GM18951 (cell line): ENCODE results near the gene FUCA2.
"Not testable (repeated sequence)": the region's sequence is repeated elsewhere in the genome, so short reads cannot be mapped to it uniquely, and the experiment has no call there.

Experiments used
- POLR2A ChIP-seq: IDR thresholded peaks from 4 replicates; pipeline ENCODE4 v1.6.1; 2011; ENCODE audit warnings: mild to moderate bottlenecking; ENCODE audit not compliant: insufficient read length, insufficient read depth; ENCODE audit errors: extremely low read depth
- in situ Hi-C: fragments of 300-500 bp; cut with MboI; formaldehyde crosslinking; loops from one replicate; pipeline ENCODE4 v1.12.0; 2022; ENCODE audit warnings: low sequenced_read_pairs, mixed read lengths, inconsistent platforms; ENCODE audit not compliant: unreplicated experiment

FUCA2 gene

DNA sequence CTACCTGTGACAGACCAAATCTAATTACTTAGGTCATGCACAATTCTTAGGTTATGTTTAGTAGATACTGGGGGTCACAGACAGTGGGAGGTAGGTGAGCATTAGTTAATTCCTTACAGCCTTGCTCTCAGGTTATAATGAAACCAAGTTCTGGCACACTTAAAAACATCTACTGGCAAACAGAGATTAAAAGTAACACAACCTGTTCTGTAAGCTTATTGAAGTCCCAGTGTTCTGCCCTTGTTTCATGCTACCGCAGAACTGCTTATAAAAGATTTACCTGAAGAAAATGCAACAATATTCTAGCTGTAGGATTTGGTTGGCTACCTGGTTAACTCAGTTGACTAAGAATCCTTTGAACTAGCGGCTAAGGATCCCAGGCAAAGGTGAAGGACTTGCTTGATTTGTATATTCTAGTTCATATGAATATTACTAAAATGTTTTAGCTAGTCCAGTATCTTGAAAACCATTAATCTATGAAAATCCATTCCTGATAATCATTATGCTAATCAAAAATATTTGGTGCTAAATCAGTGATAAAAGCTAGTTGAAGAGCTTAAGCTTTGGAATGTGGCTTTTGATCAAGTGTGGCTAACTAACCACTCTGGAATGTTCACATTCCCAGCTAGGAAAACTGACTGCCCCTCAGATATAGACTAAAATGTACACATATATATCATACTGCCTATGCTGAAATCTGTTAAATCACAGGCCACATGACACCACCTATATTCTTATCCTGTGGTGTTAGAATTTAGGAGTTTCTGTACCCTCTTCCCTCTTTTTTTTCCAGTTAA is 53.8 kb downstream of the FUCA2 start:
- in situ Hi-C loops = no loop called here
- TF ChIP-seq POLR2A = no peak

DNA sequence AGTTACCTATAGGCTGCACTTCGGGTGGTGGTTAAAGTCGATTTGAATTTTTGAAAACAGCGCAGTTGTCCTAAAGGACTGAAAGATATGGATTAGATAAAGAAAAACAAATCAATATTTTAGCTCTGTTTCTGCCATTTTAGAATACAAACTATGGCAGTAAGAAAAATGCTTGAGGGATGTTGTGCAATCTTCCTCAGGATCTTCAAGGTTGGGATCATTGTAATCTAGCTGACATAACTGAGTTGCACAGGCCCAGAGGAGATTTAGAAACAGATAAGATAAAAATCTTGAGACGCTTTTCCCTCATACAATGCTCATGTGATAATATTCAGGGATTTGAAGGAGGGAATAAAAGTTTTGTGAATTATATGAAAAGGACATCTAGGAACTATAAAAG is 60.0 kb downstream of the FUCA2 start:
- TF ChIP-seq POLR2A = no peak
- in situ Hi-C loops = no loop called here

DNA sequence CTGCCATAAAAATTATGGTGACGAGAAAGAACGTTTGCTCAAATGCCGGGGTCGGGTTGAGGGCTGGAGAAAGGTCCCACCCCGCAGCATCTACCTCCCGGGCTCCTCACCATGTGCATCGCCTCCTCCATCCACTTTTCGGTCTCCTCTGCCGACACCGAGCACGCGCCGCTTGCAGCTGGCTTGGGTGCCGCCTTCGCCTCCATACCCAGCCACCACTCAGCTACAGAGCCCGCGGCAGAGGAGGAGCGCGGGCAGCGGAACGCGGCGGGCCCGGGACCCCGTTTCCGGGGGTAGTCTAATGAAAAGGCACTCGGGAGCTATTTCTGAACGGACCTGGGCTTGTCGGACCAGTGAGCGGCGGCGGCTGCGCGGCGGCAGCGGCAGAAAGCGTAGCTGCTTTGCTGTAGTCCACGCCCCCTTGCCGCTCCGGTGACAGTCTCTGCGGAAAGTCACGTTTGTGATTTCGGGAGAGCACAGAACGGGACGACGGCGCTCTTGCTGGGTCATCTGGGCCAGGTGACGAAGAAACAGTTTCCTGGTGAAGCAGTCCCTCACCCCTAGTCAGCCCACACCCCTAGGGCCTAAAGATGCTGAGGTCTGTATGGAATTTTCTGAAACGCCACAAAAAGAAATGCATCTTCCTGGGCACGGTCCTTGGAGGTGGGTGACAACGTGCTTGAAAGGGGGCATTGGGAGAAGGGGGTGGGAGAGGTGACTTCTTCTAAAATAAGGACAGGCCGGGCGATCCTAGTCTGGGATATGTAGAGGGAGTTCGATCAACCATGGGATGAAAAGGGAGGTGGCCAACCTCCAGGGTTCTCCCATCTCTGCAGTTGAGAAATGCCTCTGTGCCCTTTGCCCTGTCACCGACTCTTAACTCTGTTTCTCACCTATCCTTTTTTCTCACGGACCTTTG is 60.8 kb downstream of the FUCA2 start, which contains the start of the genes ADAT2 and PEX3:
TSS of gene ADAT2 (minus strand) at position 243 of the 919 bp plus-strand sequence. CDS start at position 206, 37 bp downstream.
TSS of gene PEX3 (plus strand) at position 353 of the 919 bp plus-strand sequence. CDS start at position 591, 238 bp downstream.
- in situ Hi-C loops = no loop called here
- TF ChIP-seq POLR2A = peak; percentile 80

DNA sequence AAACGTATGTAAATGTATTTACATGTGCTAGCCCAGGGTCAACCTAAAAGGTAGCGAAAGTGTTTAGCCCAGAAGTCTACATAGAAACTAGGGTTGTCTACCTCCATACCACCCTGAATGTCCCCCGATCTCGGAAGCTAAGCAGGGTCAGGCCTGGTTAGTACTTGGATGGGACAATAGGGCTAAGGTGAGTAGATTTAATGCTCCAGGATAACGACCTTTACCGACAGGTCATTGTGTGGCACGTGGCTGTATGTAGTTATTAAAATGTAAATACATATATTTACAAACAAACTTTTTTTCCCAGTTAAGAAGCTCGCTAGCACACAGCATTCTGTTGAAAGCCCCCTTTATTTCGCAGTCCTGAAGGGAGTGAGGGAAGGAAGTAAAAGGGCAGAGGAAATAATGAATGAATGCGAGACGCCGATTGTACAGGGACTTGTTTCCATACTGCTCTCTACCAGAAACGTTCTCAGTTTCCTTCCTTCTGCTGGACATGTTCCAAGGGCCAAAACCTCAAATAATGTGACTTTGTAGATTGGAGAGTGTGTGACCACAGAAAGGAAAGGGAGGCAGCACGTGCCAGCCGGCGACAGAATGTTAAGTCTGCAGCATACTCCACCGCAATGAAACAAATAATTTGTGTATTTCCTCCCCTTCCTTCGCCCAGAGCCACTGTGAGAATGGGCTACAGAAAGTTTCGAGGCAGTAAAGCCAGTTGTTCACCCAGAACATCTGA is 61.6 kb downstream of the FUCA2 start:
- in situ Hi-C loops = no loop called here
- TF ChIP-seq POLR2A = no peak

DNA sequence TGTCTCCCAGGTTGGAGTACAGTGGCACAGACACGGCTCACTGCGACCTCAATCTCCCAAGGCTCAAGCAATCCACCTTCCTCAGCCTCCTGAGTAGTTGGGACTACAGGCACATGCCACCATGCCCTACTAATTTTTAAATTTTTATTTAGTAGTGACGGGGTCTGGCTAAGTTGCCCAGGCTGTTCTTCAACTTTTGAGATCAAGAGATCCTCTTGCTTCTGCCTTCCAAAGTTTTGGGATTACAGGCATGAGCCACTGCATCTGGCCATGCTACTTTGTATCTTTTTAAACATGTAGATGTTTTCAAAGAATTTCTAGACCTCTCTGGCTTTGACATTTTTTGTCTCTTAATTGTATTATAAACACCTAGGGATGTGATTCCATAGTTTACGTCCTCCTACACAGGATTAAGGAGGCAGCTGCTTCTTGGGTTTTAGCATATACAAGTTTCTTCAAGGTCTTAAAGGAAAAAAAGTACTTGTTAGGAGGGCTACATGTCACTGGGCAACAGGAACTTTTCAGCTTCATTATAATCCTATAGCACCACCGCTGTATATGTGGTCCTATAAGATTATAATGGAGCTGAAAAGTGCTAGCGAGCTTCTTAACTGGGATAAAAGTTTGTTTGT is 62.3 kb downstream of the FUCA2 start:
- in situ Hi-C loops = no loop called here
- no peak for TF ChIP-seq POLR2A

GRCh38 chr6:143447865-143448264 is 63.7 kb downstream of the FUCA2 start:
- in situ Hi-C loops = not testable (repeated sequence)
